ENCODE data around the gene CACNA1B.

The CACNA1B gene

DNA sequence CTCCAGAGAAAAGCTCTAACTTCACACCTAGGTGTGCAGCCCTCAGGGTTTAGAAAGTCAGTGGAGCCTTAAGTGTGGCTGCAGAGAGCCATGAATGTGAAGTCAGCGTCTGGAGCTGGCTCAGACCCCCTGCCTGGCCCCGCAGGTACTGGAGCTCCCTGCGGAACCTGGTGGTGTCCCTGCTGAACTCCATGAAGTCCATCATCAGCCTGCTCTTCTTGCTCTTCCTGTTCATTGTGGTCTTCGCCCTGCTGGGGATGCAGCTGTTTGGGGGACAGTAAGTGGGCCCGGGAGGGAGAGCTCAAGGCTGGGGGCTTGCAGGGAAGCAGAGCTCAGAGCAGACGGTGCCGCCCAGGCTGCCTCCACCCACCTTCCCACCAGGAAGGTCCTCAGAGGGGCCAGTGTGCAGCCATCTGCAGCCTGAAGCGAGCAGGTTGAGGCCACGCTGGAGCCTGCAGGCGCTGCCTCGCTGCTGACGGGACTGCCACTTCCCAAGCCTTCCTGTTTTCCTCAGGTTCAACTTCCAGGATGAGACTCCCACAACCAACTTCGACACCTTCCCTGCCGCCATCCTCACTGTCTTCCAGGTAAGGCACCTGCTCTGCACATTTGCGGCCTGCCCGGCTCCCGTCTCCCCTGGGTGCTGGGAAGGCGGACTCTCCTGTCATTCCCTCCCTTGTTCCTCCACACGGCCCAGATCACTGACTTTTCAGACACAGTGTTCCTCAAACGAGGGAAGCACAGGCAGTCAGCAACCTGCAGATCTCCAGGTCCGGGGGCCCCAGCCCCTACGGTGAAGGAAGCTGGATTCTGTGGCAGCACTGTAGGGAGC, 108.9 kb downstream of the CACNA1B start:
- no peaks in the 10 kb centered on the region for H3K36me3 ChIP-seq (ENCODE audit: control insufficient read depth, low read depth, low read length)
- H3K9ac ChIP-seq (ENCODE audit: low read length) = no peak overlapping the region
- no peak overlapping the region for H3K27ac ChIP-seq (ENCODE audit: low read length)
- no peaks in the 10 kb centered on the region for H3K4me1 ChIP-seq (ENCODE audit: control insufficient read depth, low read depth, low read length)
- peaks cover 12% of the 10 kb centered on the region for H3K9me3 ChIP-seq (ENCODE audit: control insufficient read depth, low read depth, low read length)
- H3K27me3 ChIP-seq (ENCODE audit: control insufficient read depth, insufficient read depth, low read length) = no peaks in the 10 kb centered on the region
- H3K4me3 ChIP-seq (ENCODE audit: low read length) = no peak overlapping the region

DNA sequence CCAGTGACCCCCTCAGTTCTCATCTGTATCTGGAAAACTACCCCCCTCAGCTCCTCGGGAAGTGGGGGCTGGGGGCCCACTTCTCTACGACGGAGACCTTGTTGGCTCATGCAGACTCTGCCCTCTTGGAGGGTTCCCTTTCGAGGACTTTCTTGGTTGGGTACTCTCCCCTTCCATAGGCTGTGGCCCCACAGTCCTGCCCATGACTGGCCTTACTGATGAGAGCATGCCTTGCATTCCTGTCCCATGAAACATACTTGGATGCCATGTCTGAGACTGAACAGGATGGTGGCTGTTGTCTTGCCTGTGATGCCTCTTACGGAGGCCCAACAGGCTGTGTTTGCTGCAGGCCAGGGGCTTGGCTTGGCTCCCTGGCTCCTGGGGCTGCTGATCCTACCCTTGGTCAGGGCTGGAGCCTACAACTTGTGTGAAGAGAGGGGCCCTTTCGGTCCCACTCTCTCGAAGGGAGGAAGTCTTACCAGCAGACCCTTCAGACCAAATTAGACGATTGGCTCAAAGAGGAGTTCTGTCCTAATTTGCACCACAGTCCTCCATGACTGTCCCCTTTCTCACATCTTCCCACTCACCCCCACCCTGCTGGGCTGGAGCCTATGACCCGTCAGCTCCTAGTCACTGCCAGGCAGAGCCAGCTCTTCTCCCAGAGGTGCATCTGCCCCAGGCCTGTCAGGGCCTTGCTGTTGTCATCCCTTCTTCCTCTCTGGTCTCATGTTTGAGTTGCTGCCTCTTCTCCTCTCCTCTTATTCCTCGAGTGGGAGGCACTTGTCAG, 109.9 kb downstream of the CACNA1B start:
- H3K36me3 ChIP-seq (ENCODE audit: control insufficient read depth, low read depth, low read length) = no peaks in the 10 kb centered on the region
- no peaks in the 10 kb centered on the region for H3K4me1 ChIP-seq (ENCODE audit: control insufficient read depth, low read depth, low read length)
- H3K9ac ChIP-seq (ENCODE audit: low read length) = no peak overlapping the region
- H3K27me3 ChIP-seq (ENCODE audit: control insufficient read depth, insufficient read depth, low read length) = no peaks in the 10 kb centered on the region
- H3K4me3 ChIP-seq (ENCODE audit: low read length) = no peak overlapping the region
- no peak overlapping the region for H3K27ac ChIP-seq (ENCODE audit: low read length)
- peaks cover 18% of the 10 kb centered on the region for H3K9me3 ChIP-seq (ENCODE audit: control insufficient read depth, low read depth, low read length)

DNA sequence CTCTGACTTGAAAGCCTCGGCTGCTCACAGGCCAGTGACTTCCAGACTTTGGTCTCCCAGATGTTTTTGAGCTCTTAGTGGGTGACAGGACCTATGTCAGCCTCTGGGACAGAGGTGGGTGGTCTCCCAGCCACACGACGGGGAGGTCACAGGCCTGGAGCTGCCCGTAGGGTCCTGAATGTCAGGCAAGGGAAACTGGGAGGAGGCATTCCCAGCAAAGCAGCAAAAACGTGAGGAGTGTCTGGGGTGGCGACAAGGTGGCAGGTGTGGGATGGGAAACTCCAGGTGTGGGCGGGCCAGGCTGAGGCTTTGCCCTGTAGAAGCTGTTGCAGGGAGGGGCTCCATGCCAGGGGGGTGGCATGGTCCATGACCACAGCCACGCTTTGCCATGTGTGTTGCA, 110.5 kb downstream of the CACNA1B start:
- H3K4me3 ChIP-seq (ENCODE audit: low read length) = no peak overlapping the region
- no peaks in the 10 kb centered on the region for H3K27me3 ChIP-seq (ENCODE audit: control insufficient read depth, insufficient read depth, low read length)
- peaks cover 22% of the 10 kb centered on the region for H3K9me3 ChIP-seq (ENCODE audit: control insufficient read depth, low read depth, low read length)
- H3K4me1 ChIP-seq (ENCODE audit: control insufficient read depth, low read depth, low read length) = no peaks in the 10 kb centered on the region
- no peak overlapping the region for H3K27ac ChIP-seq (ENCODE audit: low read length)
- H3K36me3 ChIP-seq (ENCODE audit: control insufficient read depth, low read depth, low read length) = no peaks in the 10 kb centered on the region
- H3K9ac ChIP-seq (ENCODE audit: low read length) = no peak overlapping the region

DNA sequence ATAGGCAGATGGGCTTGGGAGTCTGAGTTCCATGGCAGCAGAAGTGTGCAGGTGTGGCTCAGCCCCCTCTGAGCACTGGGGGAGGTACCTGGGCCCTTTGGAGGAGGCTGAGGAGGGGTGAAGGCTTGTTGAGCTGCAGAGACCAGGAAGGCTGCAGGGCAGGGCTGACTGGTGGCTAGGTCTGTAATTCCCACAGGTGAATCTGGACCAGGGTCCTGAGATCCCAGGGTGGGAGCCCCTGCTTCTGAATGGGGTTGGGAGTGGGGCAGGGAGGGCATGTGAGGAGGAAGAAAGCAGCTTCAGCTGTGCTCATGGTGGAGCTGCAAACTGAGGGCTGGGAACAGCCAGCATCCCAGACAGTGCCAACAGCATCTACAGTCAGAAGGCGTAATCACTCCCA, 111.1 kb downstream of the CACNA1B start:
- no peak overlapping the region for H3K9ac ChIP-seq (ENCODE audit: low read length)
- no peaks in the 10 kb centered on the region for H3K36me3 ChIP-seq (ENCODE audit: control insufficient read depth, low read depth, low read length)
- H3K4me1 ChIP-seq (ENCODE audit: control insufficient read depth, low read depth, low read length) = no peaks in the 10 kb centered on the region
- H3K4me3 ChIP-seq (ENCODE audit: low read length) = no peak overlapping the region
- H3K27ac ChIP-seq (ENCODE audit: low read length) = no peak overlapping the region
- H3K9me3 ChIP-seq (ENCODE audit: control insufficient read depth, low read depth, low read length) = peaks cover 22% of the 10 kb centered on the region
- H3K27me3 ChIP-seq (ENCODE audit: control insufficient read depth, insufficient read depth, low read length) = no peaks in the 10 kb centered on the region

DNA sequence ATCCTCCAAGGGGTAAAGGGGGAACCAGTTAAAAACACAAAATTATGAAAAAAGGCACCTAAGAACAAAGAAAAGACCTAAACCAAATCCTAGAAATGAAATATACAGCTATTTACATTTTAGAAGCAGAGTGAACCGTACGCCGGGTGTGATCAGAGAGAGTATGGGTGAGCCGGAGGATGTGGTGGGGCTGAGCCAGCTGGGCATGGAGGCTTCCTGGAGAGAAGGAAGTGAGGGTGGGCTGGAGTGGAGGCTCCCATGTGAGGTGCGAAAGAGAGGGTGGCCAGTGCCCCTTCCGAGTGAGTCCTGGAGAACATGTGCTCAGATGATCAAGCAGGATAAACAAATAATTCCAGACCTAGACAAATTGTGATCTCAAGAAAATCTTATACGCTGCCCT, 111.6 kb downstream of the CACNA1B start:
- no peaks in the 10 kb centered on the region for H3K36me3 ChIP-seq (ENCODE audit: control insufficient read depth, low read depth, low read length)
- no peak overlapping the region for H3K27ac ChIP-seq (ENCODE audit: low read length)
- H3K9ac ChIP-seq (ENCODE audit: low read length) = no peak overlapping the region
- H3K4me3 ChIP-seq (ENCODE audit: low read length) = no peak overlapping the region
- H3K4me1 ChIP-seq (ENCODE audit: control insufficient read depth, low read depth, low read length) = no peaks in the 10 kb centered on the region
- H3K9me3 ChIP-seq (ENCODE audit: control insufficient read depth, low read depth, low read length) = peaks cover 26% of the 10 kb centered on the region
- no peaks in the 10 kb centered on the region for H3K27me3 ChIP-seq (ENCODE audit: control insufficient read depth, insufficient read depth, low read length)

DNA sequence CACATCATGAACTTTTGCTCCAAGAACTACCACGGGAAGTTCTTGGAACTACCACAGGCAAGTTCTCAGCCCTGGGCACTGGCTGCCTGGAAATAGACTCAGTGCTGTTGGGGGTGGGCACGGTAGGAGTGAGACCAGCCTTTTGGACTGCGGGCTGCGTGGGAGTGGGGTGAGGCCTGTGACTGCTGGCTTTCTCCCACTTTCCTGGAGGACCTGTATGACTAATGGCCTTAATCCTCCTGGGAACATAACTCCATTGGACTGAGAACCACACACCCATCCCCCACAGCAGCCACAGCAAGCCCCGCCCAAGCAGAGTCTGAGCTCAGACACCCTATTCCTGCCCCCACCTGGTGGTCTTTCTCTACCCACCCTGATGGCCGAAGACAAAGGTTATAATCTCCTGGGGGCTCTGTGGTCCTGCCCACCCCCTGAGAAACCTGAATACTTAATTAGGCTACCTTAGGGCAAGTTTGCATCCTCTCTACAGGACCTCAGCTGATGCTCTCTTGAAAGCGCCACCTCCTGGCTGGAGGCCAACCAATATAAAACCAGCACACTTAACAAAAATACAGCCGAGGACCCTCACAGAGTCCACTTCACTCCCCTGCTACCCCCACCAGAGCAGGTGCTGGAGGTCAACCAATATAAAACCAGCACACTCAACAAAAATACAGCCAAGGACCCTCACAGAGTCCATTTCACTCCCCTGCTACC, 112.6 kb downstream of the CACNA1B start:
- H3K9ac ChIP-seq (ENCODE audit: low read length) = no peak overlapping the region
- H3K4me1 ChIP-seq (ENCODE audit: control insufficient read depth, low read depth, low read length) = no peaks in the 10 kb centered on the region
- no peaks in the 10 kb centered on the region for H3K36me3 ChIP-seq (ENCODE audit: control insufficient read depth, low read depth, low read length)
- no peaks in the 10 kb centered on the region for H3K27me3 ChIP-seq (ENCODE audit: control insufficient read depth, insufficient read depth, low read length)
- H3K27ac ChIP-seq (ENCODE audit: low read length) = no peak overlapping the region
- peaks cover 27% of the 10 kb centered on the region for H3K9me3 ChIP-seq (ENCODE audit: control insufficient read depth, low read depth, low read length)
- no peak overlapping the region for H3K4me3 ChIP-seq (ENCODE audit: low read length)

DNA sequence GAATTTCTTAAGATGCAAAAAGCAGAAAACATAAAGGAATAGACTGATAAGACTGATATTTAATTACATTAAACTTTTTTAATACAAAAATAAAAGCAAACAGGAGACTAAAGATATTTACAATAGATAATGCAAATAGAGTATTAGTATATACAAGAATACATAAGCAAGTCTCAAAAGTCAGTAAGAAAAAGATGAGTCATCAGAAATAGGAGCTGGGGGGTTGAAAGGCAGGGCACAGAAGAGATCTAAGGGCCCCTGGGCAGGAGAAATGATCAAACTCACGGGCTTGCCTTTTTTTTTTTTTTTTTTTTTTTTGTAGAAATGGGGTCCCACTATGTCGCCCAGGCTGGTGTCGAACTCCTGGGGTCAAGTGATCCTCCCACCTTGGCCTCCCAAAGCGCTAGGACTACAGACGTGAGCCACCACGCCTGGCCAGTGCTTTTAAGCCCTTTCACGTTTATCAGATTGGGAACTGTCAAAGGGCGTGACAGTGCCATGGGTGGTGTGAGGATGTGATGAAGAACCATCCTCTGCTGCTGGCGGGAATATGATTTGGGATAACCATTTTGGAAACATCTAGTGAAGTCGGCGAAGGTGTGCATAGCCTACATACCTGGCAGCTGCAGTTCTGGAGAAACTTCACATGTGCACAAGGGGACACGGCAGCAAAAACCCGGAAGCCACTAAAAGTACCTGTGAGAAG, 126.1 kb downstream of the CACNA1B start:
- Histone ChIP-seq H3K9ac (ENCODE audit: low read length) (no peak overlapping the region), H3K27ac (ENCODE audit: low read length) (no peak overlapping the region), H3K27me3 (ENCODE audit: control insufficient read depth, insufficient read depth, low read length) (no peaks in the 10 kb centered on the region), H3K36me3 (ENCODE audit: control insufficient read depth, low read depth, low read length) (no peaks in the 10 kb centered on the region), H3K4me1 (ENCODE audit: control insufficient read depth, low read depth, low read length) (no peaks in the 10 kb centered on the region), H3K9me3 (ENCODE audit: control insufficient read depth, low read depth, low read length) (no peaks in the 10 kb centered on the region), H3K4me3 (ENCODE audit: low read length) (no peak overlapping the region)

DNA sequence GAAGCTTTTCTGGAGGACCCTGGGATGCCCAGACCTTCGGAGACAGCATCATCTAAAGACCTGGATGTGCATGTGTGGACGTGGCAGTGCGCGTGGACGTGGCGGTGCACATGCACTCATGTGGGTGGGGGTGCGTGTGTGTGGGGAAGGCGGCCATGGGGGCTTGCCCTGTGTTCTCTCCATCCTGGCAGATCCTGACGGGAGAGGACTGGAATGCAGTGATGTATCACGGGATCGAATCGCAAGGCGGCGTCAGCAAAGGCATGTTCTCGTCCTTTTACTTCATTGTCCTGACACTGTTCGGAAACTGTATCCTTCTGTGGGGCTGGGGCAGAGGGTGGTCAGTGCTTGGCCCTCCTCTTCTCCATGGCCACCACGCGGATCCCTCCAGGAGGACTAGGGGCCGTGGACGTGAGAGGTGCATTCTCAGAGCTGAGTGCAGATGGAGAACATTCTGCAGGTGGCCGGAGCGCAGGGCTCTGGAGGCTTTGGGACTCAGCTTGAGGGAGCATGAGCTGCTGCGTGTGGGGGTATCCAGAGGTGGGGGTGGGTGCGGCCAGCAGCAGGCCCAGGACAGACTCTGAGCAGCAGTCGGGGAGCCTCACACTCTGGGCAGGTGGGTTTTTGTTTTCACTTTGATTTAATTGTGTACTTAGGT, 129.1 kb downstream of the CACNA1B start:
- no peaks in the 10 kb centered on the region for H3K36me3 ChIP-seq (ENCODE audit: control insufficient read depth, low read depth, low read length)
- H3K9ac ChIP-seq (ENCODE audit: low read length) = no peak overlapping the region
- no peaks in the 10 kb centered on the region for H3K4me1 ChIP-seq (ENCODE audit: control insufficient read depth, low read depth, low read length)
- no peak overlapping the region for H3K27ac ChIP-seq (ENCODE audit: low read length)
- no peak overlapping the region for H3K4me3 ChIP-seq (ENCODE audit: low read length)
- H3K27me3 ChIP-seq (ENCODE audit: control insufficient read depth, insufficient read depth, low read length) = no peaks in the 10 kb centered on the region
- H3K9me3 ChIP-seq (ENCODE audit: control insufficient read depth, low read depth, low read length) = no peaks in the 10 kb centered on the region

DNA sequence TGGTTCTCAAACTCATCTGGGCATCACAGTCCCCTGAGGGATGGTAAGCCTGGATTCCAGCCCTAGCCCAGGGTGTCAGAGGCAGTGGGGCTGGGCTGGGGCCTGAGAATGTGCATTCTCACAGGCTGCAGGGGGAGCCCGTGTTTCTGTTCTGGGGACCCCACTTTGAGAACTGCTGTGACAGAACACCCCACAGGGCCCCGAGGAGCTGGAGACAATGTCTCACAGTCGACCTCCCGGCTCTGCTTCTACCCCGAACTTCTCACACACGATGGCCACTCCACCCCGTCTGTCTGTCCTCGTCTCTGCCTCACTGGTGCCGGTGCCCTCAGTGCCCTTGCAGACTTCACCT, 130.0 kb downstream of the CACNA1B start:
- H3K27ac ChIP-seq (ENCODE audit: low read length) = no peak overlapping the region
- H3K36me3 ChIP-seq (ENCODE audit: control insufficient read depth, low read depth, low read length) = no peaks in the 10 kb centered on the region
- no peak overlapping the region for H3K9ac ChIP-seq (ENCODE audit: low read length)
- H3K27me3 ChIP-seq (ENCODE audit: control insufficient read depth, insufficient read depth, low read length) = no peaks in the 10 kb centered on the region
- H3K4me1 ChIP-seq (ENCODE audit: control insufficient read depth, low read depth, low read length) = no peaks in the 10 kb centered on the region
- no peaks in the 10 kb centered on the region for H3K9me3 ChIP-seq (ENCODE audit: control insufficient read depth, low read depth, low read length)
- no peak overlapping the region for H3K4me3 ChIP-seq (ENCODE audit: low read length)

DNA sequence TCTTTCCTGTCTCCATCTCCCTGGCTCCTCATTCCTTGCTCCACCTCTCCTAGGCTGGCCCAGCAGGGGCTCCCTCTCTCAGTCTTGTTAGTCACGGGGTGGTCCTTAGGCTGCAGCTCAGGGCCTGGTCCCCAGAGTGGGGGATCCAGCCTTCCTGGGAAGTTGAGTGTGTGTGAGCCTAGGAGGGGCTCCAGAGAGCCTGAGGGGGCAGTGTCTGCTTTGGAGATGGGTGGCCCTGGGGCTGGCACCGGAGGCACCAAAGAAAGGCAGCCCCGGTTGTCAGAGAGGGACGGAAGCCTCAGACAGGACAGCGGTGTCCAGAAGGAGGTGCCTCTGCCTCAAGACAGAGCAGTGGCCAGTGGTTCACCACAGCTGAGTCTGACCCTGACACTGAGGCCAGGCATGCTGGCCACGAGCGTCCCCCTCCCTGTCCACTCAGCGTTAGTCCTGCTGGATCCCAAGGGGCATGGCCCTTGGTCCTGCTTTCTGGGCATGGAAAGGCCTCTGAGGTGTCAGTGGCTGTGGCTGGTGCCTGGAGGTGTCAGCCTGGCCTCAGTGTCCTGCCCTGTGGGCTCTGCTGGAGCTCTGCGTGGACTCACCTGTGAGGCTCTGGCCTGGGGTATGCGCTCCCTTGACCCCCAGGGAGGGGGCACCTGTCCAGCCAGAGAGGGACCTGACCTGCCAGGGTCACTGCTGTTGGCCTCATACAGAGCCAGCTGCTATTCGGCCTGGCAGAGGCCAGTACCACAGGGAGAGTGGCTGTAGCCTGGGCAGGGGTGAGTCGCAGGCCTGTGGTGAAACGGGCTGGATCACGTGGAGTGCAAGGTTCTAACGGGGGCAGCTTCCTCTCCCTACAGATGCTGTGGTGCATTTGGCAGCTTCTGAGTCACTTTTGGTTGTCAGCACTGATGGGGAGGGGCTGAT, 130.6 kb downstream of the CACNA1B start:
- no peak overlapping the region for H3K4me3 ChIP-seq (ENCODE audit: low read length)
- H3K9ac ChIP-seq (ENCODE audit: low read length) = no peak overlapping the region

More for the DNA sequence above, 130.6 kb downstream of the CACNA1B start:
- Histone ChIP-seq H3K36me3 (ENCODE audit: control insufficient read depth, low read depth, low read length) (no peaks in the 10 kb centered on the region), H3K27ac (ENCODE audit: low read length) (no peak overlapping the region), H3K9me3 (ENCODE audit: control insufficient read depth, low read depth, low read length) (no peaks in the 10 kb centered on the region), H3K27me3 (ENCODE audit: control insufficient read depth, insufficient read depth, low read length) (no peaks in the 10 kb centered on the region), H3K4me1 (ENCODE audit: control insufficient read depth, low read depth, low read length) (no peaks in the 10 kb centered on the region)
